ENCODE measurements around the gene USH2A.

GRCh38 chr1:215590779-215591491, 832.3 kb downstream of the USH2A start:
- TF ChIP-seq MAX (IDR thresholded peaks at IDR 0.05) (no peak), REST (IDR thresholded peaks at IDR 0.05; ENCODE audit: low read depth) (no peak), EP300 (IDR thresholded peaks at IDR 0.05; ENCODE audit: borderline replicate concordance) (no peak), TAF1 (IDR thresholded peaks at IDR 0.05; ENCODE audit: low read depth) (no peak), CREB1 (IDR thresholded peaks at IDR 0.05; ENCODE audit: low read depth) (no peak), RAD21 (IDR thresholded peaks at IDR 0.05; ENCODE audit: low read depth) (no peak), USF1 (IDR thresholded peaks at IDR 0.05) (no peak), YY1 (IDR thresholded peaks at IDR 0.05; ENCODE audit: low read depth) (no peak), TCF12 (IDR thresholded peaks at IDR 0.05; ENCODE audit: low read depth) (no peak), EGR1 (IDR thresholded peaks at IDR 0.05) (no peak), NFIC (IDR thresholded peaks at IDR 0.05) (no peak), CEBPB (IDR thresholded peaks at IDR 0.05) (no peak), FOXM1 (IDR thresholded peaks at IDR 0.05; ENCODE audit: borderline replicate concordance, low read depth) (no peak), TEAD4 (IDR thresholded peaks at IDR 0.05) (no peak)
